ENCODE data around the gene DYNC1LI2.
"Not testable (repeated sequence)": the region's sequence is repeated elsewhere in the genome, so short reads cannot be mapped to it uniquely, and the experiment has no call there.

DYNC1LI2 gene

GRCh38 chr16:66751303-66751991 is at the start of gene DYNC1LI2:
TSS of gene DYNC1LI2 (minus strand) at chr16:66751609. CDS start at chr16:66751591, 18 bp downstream.
- Histone ChIP-seq H4K20me1 (ENCODE audit: control insufficient read depth, insufficient read depth, low read depth, low read length) (peaks cover 12% of the 10 kb centered on the region), H3K27ac (ENCODE audit: low read depth, low read length) (peak within 1 kb of the TSS; percentile 12; the same call in 1 of the 2 replicates), H3K4me1 (ENCODE audit: control insufficient read depth, low read length) (peaks cover 22% of the 10 kb centered on the region), H3K9me2 (replicated peaks; ENCODE audit: control insufficient read depth, low read length) (no peaks in the 10 kb centered on the region), H3K9me3 (ENCODE audit: control insufficient read depth, insufficient read depth, low read length) (no peaks in the 10 kb centered on the region), H3K4me2 (ENCODE audit: low read length) (peak within 1 kb of the TSS; percentile 90), H3K4me3 (ENCODE audit: low read length) (peak within 1 kb of the TSS; percentile 95), H3F3A (ENCODE audit: control insufficient read depth, insufficient read depth) (no peaks in the 10 kb centered on the region), H3K27me3 (ENCODE audit: control insufficient read depth, low read length) (peaks cover 15% of the 10 kb centered on the region), H3K36me3 (ENCODE audit: control insufficient read depth, low read length) (peaks cover 41% of the 10 kb centered on the region), H3K79me2 (ENCODE audit: control insufficient read depth, low read length) (peaks cover 46% of the 10 kb centered on the region)
- TF ChIP-seq CTCF (IDR thresholded peaks at IDR 0.05; ENCODE audit: low read depth, low read length, poor library complexity, severe bottlenecking) (peak; percentile 69), EZH2phosphoT487 (IDR thresholded peaks at IDR 0.05; ENCODE audit: borderline replicate concordance, low read length) (no peak)

- Histone ChIP-seq H3F3A (ENCODE audit: control insufficient read depth, insufficient read depth) (peaks cover 9% of the 10 kb centered on the region; the same call in 1 of the 2 replicates), H3K4me3 (ENCODE audit: low read length) (no peak overlapping the region), H3K4me1 (ENCODE audit: control insufficient read depth, low read length) (no peaks in the 10 kb centered on the region), H3K4me2 (ENCODE audit: low read length) (no peak overlapping the region), H3K79me2 (ENCODE audit: control insufficient read depth, low read length) (no peaks in the 10 kb centered on the region), H3K27ac (ENCODE audit: low read depth, low read length) (no peak overlapping the region), H4K20me1 (ENCODE audit: control insufficient read depth, insufficient read depth, low read depth, low read length) (no peaks in the 10 kb centered on the region), H3K27me3 (ENCODE audit: control insufficient read depth, low read length) (no peaks in the 10 kb centered on the region), H3K9me2 (replicated peaks; ENCODE audit: control insufficient read depth, low read length) (no peaks in the 10 kb centered on the region), H3K36me3 (ENCODE audit: control insufficient read depth, low read length) (peaks cover 30% of the 10 kb centered on the region), H3K9me3 (ENCODE audit: control insufficient read depth, insufficient read depth, low read length) (no peaks in the 10 kb centered on the region)
- TF ChIP-seq CTCF (IDR thresholded peaks at IDR 0.05; ENCODE audit: low read depth, low read length, poor library complexity, severe bottlenecking) (no peak), EZH2phosphoT487 (IDR thresholded peaks at IDR 0.05; ENCODE audit: borderline replicate concordance, low read length) (no peak)
Observed at GRCh38 chr16:66800856-66801255, 49.4 kb upstream of the DYNC1LI2 start.

GRCh38 chr16:66798161-66798560 is 46.8 kb upstream of the DYNC1LI2 start:
- H3K36me3 ChIP-seq (ENCODE audit: control insufficient read depth, low read length) = peaks cover 8% of the 10 kb centered on the region; the same call in 1 of the 2 replicates
- no peaks in the 10 kb centered on the region for H3K79me2 ChIP-seq (ENCODE audit: control insufficient read depth, low read length)
- TF ChIP-seq CTCF (IDR thresholded peaks at IDR 0.05; ENCODE audit: low read depth, low read length, poor library complexity, severe bottlenecking) = no peak
- no peak for TF ChIP-seq EZH2phosphoT487 (IDR thresholded peaks at IDR 0.05; ENCODE audit: borderline replicate concordance, low read length)
- H3K27me3 ChIP-seq (ENCODE audit: control insufficient read depth, low read length) = no peaks in the 10 kb centered on the region
- no peaks in the 10 kb centered on the region for H3K4me1 ChIP-seq (ENCODE audit: control insufficient read depth, low read length)
- no peak overlapping the region for H3K4me2 ChIP-seq (ENCODE audit: low read length)
- H3K9me3 ChIP-seq (ENCODE audit: control insufficient read depth, insufficient read depth, low read length) = no peaks in the 10 kb centered on the region
- H3K4me3 ChIP-seq (ENCODE audit: low read length) = no peak overlapping the region
- H4K20me1 ChIP-seq (ENCODE audit: control insufficient read depth, insufficient read depth, low read depth, low read length) = no peaks in the 10 kb centered on the region
- peaks cover 9% of the 10 kb centered on the region; the same call in 1 of the 2 replicates for H3F3A ChIP-seq (ENCODE audit: control insufficient read depth, insufficient read depth)
- H3K9me2 ChIP-seq (replicated peaks; ENCODE audit: control insufficient read depth, low read length) = no peaks in the 10 kb centered on the region
- no peak overlapping the region for H3K27ac ChIP-seq (ENCODE audit: low read depth, low read length)

- H3K79me2 ChIP-seq (ENCODE audit: control insufficient read depth, low read length); H3K4me2 ChIP-seq (ENCODE audit: low read length); H3K4me3 ChIP-seq (ENCODE audit: low read length); H3F3A ChIP-seq (ENCODE audit: control insufficient read depth, insufficient read depth); H3K9me3 ChIP-seq (ENCODE audit: control insufficient read depth, insufficient read depth, low read length); H3K9me2 ChIP-seq (replicated peaks; ENCODE audit: control insufficient read depth, low read length); H3K27ac ChIP-seq (ENCODE audit: low read depth, low read length); H3K27me3 ChIP-seq (ENCODE audit: control insufficient read depth, low read length); H3K36me3 ChIP-seq (ENCODE audit: control insufficient read depth, low read length); H4K20me1 ChIP-seq (ENCODE audit: control insufficient read depth, insufficient read depth, low read depth, low read length); H3K4me1 ChIP-seq (ENCODE audit: control insufficient read depth, low read length): not testable (repeated sequence)
Observed at GRCh38 chr16:66793984-66794383, 42.6 kb upstream of the DYNC1LI2 start.
